GM18868 (cell line): Measurements from ENCODE around the gene STARD13.

Experiments
- ATAC-seq: cut with Tn5 transposase; IDR thresholded peaks from one replicate; pipeline ENCODE4 v1.9.1; 2021; ENCODE audit warnings: mild to moderate bottlenecking, moderate library complexity; ENCODE audit not compliant: unreplicated experiment

STARD13 gene

GRCh38 chr13:33153421-33154404, 131.8 kb downstream of the STARD13 start:
- no peak for ATAC-seq

GRCh38 chr13:33152389-33152788, 133.2 kb downstream of the STARD13 start:
- no peak for ATAC-seq

- ATAC-seq, result peak; percentile 27
Observed at GRCh38 chr13:33150662-33151061, 134.9 kb downstream of the STARD13 start.

DNA sequence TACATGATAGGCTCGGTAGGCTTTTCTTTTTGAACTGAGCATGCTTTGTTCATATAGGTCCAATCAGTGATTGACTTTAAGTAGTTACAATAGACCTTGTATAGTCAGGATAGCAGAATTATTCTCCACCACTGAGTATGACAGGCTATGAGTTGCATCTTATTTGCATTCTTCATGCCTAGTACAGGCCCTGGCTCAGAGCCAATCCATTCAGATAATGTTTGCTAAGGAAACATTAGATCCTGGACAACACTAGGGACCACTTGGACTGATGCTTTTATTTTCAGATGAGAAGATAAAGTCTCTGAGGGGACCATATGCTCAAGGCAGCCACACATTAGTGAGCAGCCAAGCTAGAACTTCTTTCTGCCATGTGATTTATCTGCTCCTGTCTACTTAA, 135.4 kb downstream of the STARD13 start:
- ATAC-seq, result peak; percentile 3

GRCh38 chr13:33147832-33148231, 137.7 kb downstream of the STARD13 start:
- no peak for ATAC-seq

DNA sequence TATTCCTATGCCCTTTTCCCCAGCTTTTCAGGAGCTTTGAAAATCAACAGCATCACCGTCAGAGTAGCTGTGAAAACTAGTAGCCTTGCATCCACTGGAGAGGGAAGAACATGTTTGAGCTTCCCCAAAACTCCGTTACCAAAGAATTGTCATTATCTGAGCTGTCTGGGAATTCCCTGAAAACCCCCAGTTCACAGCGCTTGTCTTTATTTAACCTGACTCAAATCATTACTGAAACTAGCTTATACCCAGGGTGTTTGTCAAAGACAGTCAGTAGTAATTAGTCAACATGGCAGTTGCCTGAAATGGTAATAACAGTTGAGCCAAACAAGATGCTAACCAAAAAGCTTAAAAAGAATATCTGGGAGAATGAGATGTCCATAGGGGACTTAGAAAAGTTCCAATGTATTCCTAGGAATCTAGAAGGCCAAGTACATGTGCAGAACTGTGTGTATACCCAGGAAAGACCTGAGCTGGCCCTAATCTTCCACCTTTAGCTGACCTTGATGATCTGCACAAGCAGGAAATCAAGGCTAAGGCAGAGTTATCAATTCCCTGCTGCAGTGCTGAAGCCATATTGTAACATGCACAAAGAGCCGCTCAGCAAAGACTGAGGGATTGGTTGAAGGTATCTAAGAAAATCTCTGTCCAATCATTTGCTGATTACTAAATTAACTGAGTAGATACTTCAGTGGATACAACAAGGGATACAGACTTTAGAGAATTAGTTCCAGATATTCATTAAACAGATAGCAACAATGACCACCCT, 138.5 kb downstream of the STARD13 start:
- ATAC-seq, result peak; percentile 77

GRCh38 chr13:33145667-33146066, 139.9 kb downstream of the STARD13 start:
- ATAC-seq, result no peak

DNA sequence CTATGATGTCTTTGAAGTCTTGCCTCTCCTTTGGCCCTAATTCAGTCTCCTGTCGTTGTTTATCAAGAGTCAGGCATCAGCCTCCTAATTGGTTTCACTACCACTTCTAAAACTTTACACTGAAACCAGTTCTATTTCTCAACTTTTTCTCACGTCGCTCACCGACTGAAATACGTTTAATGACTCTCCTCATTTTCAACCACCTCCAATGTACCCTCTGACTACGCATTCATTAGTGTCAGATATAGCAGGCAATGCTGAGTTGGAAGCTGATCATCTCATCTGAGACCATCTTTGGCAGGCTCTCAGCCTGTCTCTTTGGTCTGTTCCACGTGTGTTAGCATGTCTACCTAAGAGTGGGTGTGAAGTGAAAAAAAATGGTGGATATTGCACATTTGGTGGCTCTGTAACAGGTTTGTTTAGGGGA, 141.2 kb downstream of the STARD13 start:
- ATAC-seq, result peak; percentile 53

- ATAC-seq, result no peak
Observed at GRCh38 chr13:33139780-33140535, 145.6 kb downstream of the STARD13 start.

- ATAC-seq, result no peak
Observed at GRCh38 chr13:33139184-33139583, 146.4 kb downstream of the STARD13 start.

GRCh38 chr13:33138441-33138840, 147.1 kb downstream of the STARD13 start:
- no peak for ATAC-seq

- ATAC-seq, result no peak
Observed at GRCh38 chr13:33137721-33138120, 147.8 kb downstream of the STARD13 start.

DNA sequence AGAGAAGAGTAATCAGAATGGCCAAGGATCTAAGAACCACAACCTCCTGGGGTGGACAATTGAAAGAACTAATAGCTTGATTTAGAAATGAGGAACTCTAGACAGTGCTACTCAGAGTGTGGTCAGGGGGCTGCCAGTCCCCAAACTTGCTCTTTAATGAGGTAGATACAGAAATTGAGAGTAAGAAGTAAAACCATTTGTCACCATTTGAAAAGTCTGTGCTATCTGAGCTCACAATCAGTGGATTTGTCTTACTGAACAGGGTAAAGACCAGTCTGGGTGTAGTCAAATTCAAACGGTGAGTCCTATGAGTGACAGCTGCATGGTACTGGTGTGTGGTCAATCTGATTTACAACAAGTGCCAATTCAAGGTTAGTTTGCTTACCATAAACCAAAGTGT, 150.5 kb downstream of the STARD13 start:
- peak; percentile 68 for ATAC-seq

- no peak for ATAC-seq
Observed at GRCh38 chr13:33134213-33134612, 151.3 kb downstream of the STARD13 start.

DNA sequence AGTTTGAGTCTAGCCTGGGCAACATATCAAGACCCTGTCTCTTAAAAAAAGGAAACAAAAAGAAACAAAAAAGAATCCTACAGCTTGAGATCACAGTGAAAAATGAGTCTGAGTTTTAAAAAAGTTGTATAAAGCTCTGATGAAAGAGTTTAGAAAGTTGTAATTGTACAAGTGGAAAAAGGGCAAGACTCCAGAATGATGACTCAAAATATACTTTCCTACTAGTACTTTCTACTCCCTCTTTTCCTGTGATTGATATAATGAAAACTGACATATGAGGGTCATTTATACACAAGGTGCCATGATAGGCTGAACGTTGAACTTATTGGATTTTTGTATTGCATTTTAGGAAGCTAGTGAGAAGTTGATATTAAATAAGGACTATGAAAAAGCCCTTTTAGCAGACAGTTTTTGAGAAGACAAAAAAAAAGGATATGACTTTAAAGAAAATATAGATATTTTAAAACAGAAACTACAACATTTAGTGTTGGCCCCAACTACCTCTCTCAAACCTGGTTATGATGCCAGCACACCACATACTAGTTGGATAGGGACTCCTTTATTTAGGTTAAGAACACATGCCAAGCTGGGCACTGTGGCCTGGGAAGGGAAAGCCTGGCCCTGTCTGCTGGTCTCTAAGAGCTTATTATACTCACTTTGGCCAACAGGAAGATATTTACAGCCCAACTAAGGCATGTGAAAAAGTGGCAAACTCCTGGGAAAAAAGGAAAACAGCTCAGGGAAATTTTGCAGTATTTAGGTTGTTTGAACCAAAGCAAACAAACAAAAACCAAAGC, 152.7 kb downstream of the STARD13 start:
- ATAC-seq, result no peak

DNA sequence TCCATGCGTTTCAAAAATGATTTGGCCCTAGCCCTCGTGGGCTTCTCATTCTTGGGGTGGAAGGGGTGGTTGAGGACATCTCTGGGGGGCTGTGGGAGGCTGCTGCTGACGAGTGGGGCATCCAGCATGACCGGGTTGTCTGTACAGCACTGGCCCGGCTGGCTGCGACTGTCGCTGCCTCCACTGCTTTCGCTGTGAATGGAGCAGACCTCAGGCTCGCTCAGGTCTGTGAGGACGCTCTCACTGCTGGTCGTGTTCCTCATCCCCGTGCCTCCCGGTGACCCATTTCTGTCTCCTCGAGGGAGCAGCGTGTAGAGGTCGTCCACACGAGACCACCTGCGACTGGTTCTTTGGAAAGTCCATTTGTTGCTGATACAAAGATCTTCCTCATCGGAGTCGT, 155.7 kb downstream of the STARD13 start:
- no peak for ATAC-seq

DNA sequence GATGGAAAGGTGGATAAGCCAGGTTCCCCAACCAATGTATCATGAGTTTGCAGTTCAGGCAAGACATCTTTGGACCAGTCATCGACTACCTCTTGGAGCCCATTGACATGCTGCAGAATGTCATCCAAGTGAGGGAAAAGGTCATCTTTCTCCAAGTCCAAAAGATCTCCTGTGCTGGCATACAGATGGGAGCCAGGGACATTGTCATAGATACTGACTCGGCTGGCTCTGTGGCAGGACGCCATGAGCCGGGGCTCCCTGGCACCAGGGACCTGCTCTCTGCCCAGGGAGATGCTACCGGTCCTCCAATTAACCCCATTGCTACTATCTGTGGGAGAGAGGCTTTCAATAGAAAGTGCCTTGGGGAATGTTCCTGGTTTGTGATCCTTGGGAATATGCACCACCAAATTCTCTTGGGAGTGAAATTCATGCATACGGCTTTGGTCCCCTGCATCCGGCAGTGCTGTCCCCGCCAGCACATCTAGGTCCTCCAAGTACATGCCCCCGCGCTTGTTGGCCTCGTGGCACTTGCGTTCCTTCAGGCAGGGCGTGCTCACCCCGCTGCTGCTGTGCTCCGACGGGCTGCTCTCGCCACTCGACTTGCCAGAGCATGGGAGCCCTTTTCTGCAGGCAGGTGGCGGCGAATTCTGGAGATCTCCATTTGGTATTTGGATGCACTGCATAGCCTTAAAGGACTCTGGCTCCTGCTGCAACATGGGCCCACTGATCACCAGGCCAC, 156.3 kb downstream of the STARD13 start:
- ATAC-seq, result no peak

DNA sequence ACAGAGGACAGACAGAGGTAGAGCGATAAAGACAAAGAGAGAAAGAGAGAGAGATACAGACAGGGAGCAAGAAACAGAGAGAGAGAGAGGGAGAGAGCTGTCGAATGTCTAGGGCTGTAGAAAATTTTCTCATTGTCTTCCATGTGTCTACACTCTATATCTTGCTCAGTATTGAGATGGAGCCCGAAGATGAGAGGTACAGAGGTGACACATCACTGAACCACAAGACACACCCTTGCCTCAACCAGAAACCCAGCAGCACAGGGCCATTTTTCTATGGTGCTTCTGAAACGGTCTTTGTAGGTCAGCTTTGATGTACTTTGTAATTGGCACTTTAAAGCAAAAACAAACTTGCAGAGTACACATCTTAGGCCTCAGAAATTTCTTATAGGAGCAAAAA, 157.4 kb downstream of the STARD13 start:
- ATAC-seq, result no peak

- no peak for ATAC-seq
Observed at GRCh38 chr13:33127009-33127551, 158.5 kb downstream of the STARD13 start.
